H1 (cell line): ENCODE measurements around the gene CDC42SE2. TPM values are rescaled to one million over a fixed set of nuclear protein-coding genes. Genes with fewer than 3 reads are reported as not detected.

Source experiments
- CTCF ChIA-PET: fragments of 300-600 bp; sonication (Branson Sonifier 250); formaldehyde crosslinking; loops from one replicate; lab custom pipeline; 2021; ENCODE audit not compliant: partially characterized antibody; lab: Charles Lee
- POLR2A ChIA-PET: fragments of 300-600 bp; sonication (Branson Sonifier 250); formaldehyde crosslinking; loops from one replicate; lab custom pipeline; 2021; ENCODE audit warnings: inconsistent platforms; ENCODE audit not compliant: partially characterized antibody; lab: Charles Lee
- DNase-seq, 2 experiments: peaks; one replicate each; pipeline versions ENCODE4 v3.0.0 to v3.0.0-alpha.2; 2010 to 2022; ENCODE audit warnings: low spot score in 2 of 2, low read depth in 1 of 2, mixed read lengths in 1 of 2
- FAIRE-seq: peaks from 2 replicates; lab custom pipeline; 2011; peaks lifted over from hg19 to GRCh38; lab: Jason Lieb, UNC
- H2AFZ ChIP-seq: 2 replicates; pipeline ENCODE4 v1.8.1; 2012; ENCODE audit warnings: low read length, inconsistent platforms
- H2AK5ac ChIP-seq: 2 replicates; pipeline ENCODE4 v1.6.1; 2013; ENCODE audit warnings: low read depth, low read length
- H2BK120ac ChIP-seq: replicated peaks from 2 replicates; pipeline ENCODE3; 2013; ENCODE audit warnings: low read depth, low read length, inconsistent platforms
- H2BK12ac ChIP-seq: 2 replicates; pipeline ENCODE4 v1.6.1; 2013; ENCODE audit warnings: low read depth, low read length
- H2BK15ac ChIP-seq: 2 replicates; pipeline ENCODE4 v1.6.1; 2013; ENCODE audit warnings: low read length
- H2BK20ac ChIP-seq: 2 replicates; pipeline ENCODE4 v1.6.1; 2013; ENCODE audit warnings: low read length
- H2BK5ac ChIP-seq: 2 replicates; pipeline ENCODE4 v1.6.1; 2013; ENCODE audit warnings: low read depth, low read length
- H3K14ac ChIP-seq: 2 replicates; pipeline ENCODE4 v1.6.1; 2013; ENCODE audit warnings: inconsistent platforms; ENCODE audit not compliant: insufficient read length
- H3K18ac ChIP-seq: 2 replicates; pipeline ENCODE4 v1.6.1; 2013; ENCODE audit warnings: low read length; ENCODE audit errors: extremely low read depth
- H3K23ac ChIP-seq: 2 replicates; pipeline ENCODE4 v1.6.1; 2013; ENCODE audit warnings: inconsistent platforms; ENCODE audit not compliant: insufficient read length
- H3K23me2 ChIP-seq: 2 replicates; pipeline ENCODE4 v1.6.1; 2013; ENCODE audit warnings: low read depth, low read length
- H3K27ac ChIP-seq: 2 replicates; pipeline ENCODE4 v1.6.1; 2011; ENCODE audit warnings: low read depth, low read length, inconsistent platforms
- H3K27me3 ChIP-seq, 4 experiments: replicated peaks in 1 of 4; 1 replicate in 1 of 4; 2 replicates in 3 of 4; pipeline versions ENCODE4 v1.6.1 to v1.8.1; 2011 to 2013; ENCODE audit warnings: low read length in 3 of 4, mild to moderate bottlenecking in 3 of 4, inconsistent platforms in 2 of 4, mixed read lengths in 2 of 4, moderate library complexity in 1 of 4; ENCODE audit not compliant: control insufficient read depth in 3 of 4, insufficient read depth in 3 of 4; ENCODE audit errors: extremely low read depth in 1 of 4
- H3K36me3 ChIP-seq, 4 experiments: 2 replicates each; pipeline versions ENCODE4 v1.6.1 to v1.8.1; 2011 to 2013; ENCODE audit warnings: mild to moderate bottlenecking in 4 of 4, low read length in 3 of 4, moderate library complexity in 2 of 4, control low read depth in 1 of 4, inconsistent platforms in 1 of 4; ENCODE audit not compliant: insufficient read depth in 4 of 4, control insufficient read depth in 2 of 4
- H3K4ac ChIP-seq: replicated peaks from 2 replicates; pipeline ENCODE3; 2013; ENCODE audit warnings: low read length, low read depth, mixed read lengths, inconsistent platforms; ENCODE audit not compliant: insufficient read length
- H3K4me1 ChIP-seq, 4 experiments: replicated peaks in 1 of 4; 1 replicate in 1 of 4; 2 replicates in 3 of 4; pipeline versions ENCODE4 v1.6.1 to v1.8.1; 2011 to 2013; ENCODE audit warnings: low read length in 3 of 4, inconsistent platforms in 2 of 4, mixed read lengths in 1 of 4; ENCODE audit not compliant: insufficient read depth in 4 of 4, control insufficient read depth in 3 of 4
- H3K4me2 ChIP-seq, 2 experiments: 2 replicates each; pipeline versions ENCODE4 v1.6.1 to v1.8.1; 2011 to 2013; ENCODE audit warnings: low read depth in 2 of 2, low read length in 2 of 2, control low read depth in 1 of 2, inconsistent platforms in 1 of 2, mild to moderate bottlenecking in 1 of 2; ENCODE audit not compliant: insufficient read depth in 1 of 2
- H3K4me3 ChIP-seq, 4 experiments: fragments of 200-600, 300-600 bp in 1 of 4; sonication (generic), shearing (Covaris generic), sonication (Bioruptor Twin) in 1 of 4; 2 replicates each; pipeline versions ENCODE4 v1.5.1 to v1.8.1; 2011 to 2016; ENCODE audit warnings: low read length in 4 of 4, low read depth in 3 of 4, control low read depth in 2 of 4, inconsistent platforms in 2 of 4, mild to moderate bottlenecking in 2 of 4, mixed read lengths in 1 of 4, moderate library complexity in 1 of 4; ENCODE audit not compliant: insufficient read depth in 2 of 4; ENCODE audit errors: extremely low read depth in 1 of 4
- H3K56ac ChIP-seq: replicated peaks from 2 replicates; pipeline ENCODE3; 2013; ENCODE audit warnings: low read depth, mild to moderate bottlenecking, mixed read lengths, low read length, inconsistent platforms; ENCODE audit not compliant: insufficient read length
- H3K79me1 ChIP-seq: 2 replicates; pipeline ENCODE4 v1.6.1; 2013; ENCODE audit warnings: low read depth, low read length, control low read depth
- H3K79me2 ChIP-seq, 2 experiments: 2 replicates each; pipeline versions ENCODE4 v1.6.1 to v1.8.1; 2012 to 2013; ENCODE audit warnings: low read length in 2 of 2, mild to moderate bottlenecking in 2 of 2, inconsistent platforms in 1 of 2; ENCODE audit not compliant: insufficient read depth in 2 of 2, control insufficient read depth in 1 of 2
- H3K9ac ChIP-seq, 4 experiments: replicated peaks in 1 of 4; 1 replicate in 1 of 4; 2 replicates in 3 of 4; pipeline versions ENCODE4 v1.6.1 to v1.8.1; 2011 to 2013; ENCODE audit warnings: low read depth in 3 of 4, low read length in 3 of 4, control low read depth in 2 of 4, mild to moderate bottlenecking in 2 of 4, moderate library complexity in 2 of 4, inconsistent platforms in 1 of 4; ENCODE audit errors: extremely low read depth in 1 of 4
- H3K9me3 ChIP-seq, 2 experiments: 2 replicates each; pipeline versions ENCODE4 v1.6.1 to v1.8.1; 2012 to 2013; ENCODE audit warnings: mild to moderate bottlenecking in 2 of 2, moderate library complexity in 2 of 2, control low read depth in 1 of 2, inconsistent platforms in 1 of 2, low read depth in 1 of 2, low read length in 1 of 2, mixed read lengths in 1 of 2; ENCODE audit not compliant: insufficient read depth in 2 of 2
- H4K20me1 ChIP-seq, 2 experiments: replicated peaks in 1 of 2; 2 replicates each; pipeline versions ENCODE3 to v1.8.1; 2011 to 2013; ENCODE audit warnings: inconsistent platforms in 2 of 2, low read length in 2 of 2, mild to moderate bottlenecking in 1 of 2; ENCODE audit not compliant: insufficient read depth in 2 of 2, control insufficient read depth in 1 of 2
- H4K5ac ChIP-seq: 2 replicates; pipeline ENCODE4 v1.6.1; 2013; ENCODE audit warnings: low read length, low read depth, mixed read lengths, inconsistent platforms; ENCODE audit not compliant: insufficient read length
- H4K8ac ChIP-seq: 2 replicates; pipeline ENCODE4 v1.8.0; 2013; ENCODE audit warnings: mild to moderate bottlenecking, moderate library complexity, low read length, inconsistent platforms; ENCODE audit not compliant: insufficient read depth; ENCODE audit errors: extremely low read depth
- H4K91ac ChIP-seq: replicated peaks from 2 replicates; pipeline ENCODE3; 2013; ENCODE audit warnings: low read length, mixed read lengths, inconsistent platforms; ENCODE audit not compliant: insufficient read length
- BACH1 ChIP-seq: IDR thresholded peaks from 2 replicates; pipeline ENCODE4 v1.6.1; 2012; ENCODE audit warnings: low read length, improper control_type of control experiment
- CBX5 ChIP-seq: fragments of 300-800, 300-1000 bp; sonication (generic); IDR thresholded peaks from 2 replicates; pipeline ENCODE4 v1.7.1; 2016; ENCODE audit warnings: antibody characterized with exemption, low read length, low read depth
- CBX8 ChIP-seq: fragments of 300-800, 300-1000 bp; sonication (generic); IDR thresholded peaks from 2 replicates; pipeline ENCODE4 v1.7.1; 2016; ENCODE audit warnings: low read depth, low read length, borderline replicate concordance
- GABPA ChIP-seq: IDR thresholded peaks from 2 replicates; pipeline ENCODE4 v1.6.1; 2011; ENCODE audit warnings: mild to moderate bottlenecking, low read length, moderate library complexity, borderline replicate concordance; ENCODE audit not compliant: insufficient read depth
- KDM1A ChIP-seq: fragments of 200-600, 300-600 bp; sonication (generic); IDR thresholded peaks from 2 replicates; pipeline ENCODE4 v1.7.1; 2016; ENCODE audit warnings: mild to moderate bottlenecking, low read length, borderline replicate concordance
- POLR2AphosphoS5 ChIP-seq: IDR thresholded peaks from 2 replicates; pipeline ENCODE4 v1.6.1; 2011; ENCODE audit warnings: low read depth, low read length
- RFX5 ChIP-seq: IDR thresholded peaks from 2 replicates; pipeline ENCODE4 v1.6.1; 2011; ENCODE audit warnings: low read depth, low read length, improper control_type of control experiment, borderline replicate concordance
- RNF2 ChIP-seq: fragments of 200-900, 300-1000 bp; sonication (generic); IDR thresholded peaks from 2 replicates; pipeline ENCODE4 v1.7.1; 2016; ENCODE audit warnings: borderline replicate concordance, low read depth, mild to moderate bottlenecking, antibody characterized with exemption, low read length; ENCODE audit not compliant: poor library complexity, severe bottlenecking; ENCODE audit errors: missing control alignments
- SIN3A ChIP-seq, 2 experiments: IDR thresholded peaks in 1 of 2; conservative IDR thresholded peaks in 1 of 2; 2 replicates each; pipeline ENCODE4 v1.6.1; 2011 to 2012; ENCODE audit warnings: low read length in 2 of 2, improper control_type of control experiment in 1 of 2, low read depth in 1 of 2, mild to moderate bottlenecking in 1 of 2
- SP1 ChIP-seq: IDR thresholded peaks from 2 replicates; pipeline ENCODE4 v1.6.1; 2011; ENCODE audit warnings: low read depth, low read length
- SP2 ChIP-seq: IDR thresholded peaks from 2 replicates; pipeline ENCODE4 v1.6.1; 2012; ENCODE audit warnings: mild to moderate bottlenecking, low read length, inconsistent platforms
- TAF7 ChIP-seq: optimal IDR thresholded peaks from 2 replicates; pipeline ENCODE3; 2011; ENCODE audit warnings: low read depth, mild to moderate bottlenecking, inconsistent platforms, low read length, moderate library complexity, borderline replicate concordance
- TBP ChIP-seq: IDR thresholded peaks from 2 replicates; pipeline ENCODE4 v1.6.1; 2011; ENCODE audit warnings: low read depth, low read length, improper control_type of control experiment
- TEAD4 ChIP-seq: IDR thresholded peaks from 2 replicates; pipeline ENCODE4 v1.6.1; 2012; ENCODE audit warnings: low read depth, low read length, inconsistent platforms, mixed read lengths
- WGBS, 2 experiments: shearing (Covaris generic) in 1 of 2; methylation state at CpG; one replicate each; pipeline versions ENCODE4 v1.1.6 to v1.1.7; 2013 to 2015; ENCODE audit warnings: low lambda C conversion rate in 2 of 2, mixed read lengths in 2 of 2, inconsistent platforms in 1 of 2, low coverage in 1 of 2, missing lambda C conversion rate in 1 of 2; ENCODE audit not compliant: insufficient replicate concordance in 2 of 2, insufficient coverage in 1 of 2, insufficient read length in 1 of 2; ENCODE audit errors: extremely low coverage in 1 of 2, missing lambda C conversion rate in 1 of 2; 5-methylcytosine and 5-hydroxymethylcytosine counted together
- polyA plus RNA-seq, 7 experiments: library from polyadenylated mRNA; depleted of rRNA in 3 of 7; stranded (reverse) in 5 of 7; unstranded in 2 of 7; fragments of >200 nt in 5 of 7; fragments of 200-250 nt in 2 of 7; gene quantifications; 1 replicate in 5 of 7; 2 replicates in 1 of 7; 4 replicates in 1 of 7; pipeline versions ENCODE4 v1.2.1 to v1.2.3, GENCODE V29; 2011 to 2013; ENCODE audit warnings: missing spikeins in 2 of 7, mixed read lengths in 2 of 7
- total RNA-seq: library from RNA; stranded (reverse); fragmentation: NEBNext Ultra II Directional; extraction: Animal tissue kit (Norgen Biotek cat#: 25700); gene quantifications from 2 replicates; pipeline ENCODE4 v1.2.1, GENCODE V29; 2021

The CDC42SE2 gene
- total and polyA plus RNA-seq, 2 of the 8 experiments (the other 6 are each of a cell fraction or from before 2014, with no cell fraction given), result 16.7 to 30.8 TPM

GRCh38 chr5:131387255-131387654 is 123.4 kb downstream of the CDC42SE2 start:
- POLR2A ChIA-PET, result interaction anchor here (0.7 to 0.9 kb wide), 2 partner anchors 9 to 123 kb away, joined by 3 read pairs; partner anchors contain the start of gene CDC42SE2
- CTCF ChIA-PET, result no interaction called here
- WGBS, 2 experiments, result 85% methylated on average over 6 of the region's 6 CpGs; no CpG with 5 or more reads in 1 of the 2 experiments
- TF ChIP-seq KDM1A (no peak), GABPA (no peak), SIN3A (conservative IDR thresholded peaks at IDR 0.05 in 1 of 2, IDR thresholded peaks at IDR 0.05 in 1 of 2; ENCODE audit: low read depth in 1 of 2, low read length in 2 of 2) (no peak), TBP (no peak), RNF2 (no peak), SP2 (no peak), TEAD4 (no peak), CBX5 (no peak), SP1 (no peak), TAF7 (no peak), BACH1 (no peak), RFX5 (no peak), POLR2AphosphoS5 (no peak), CBX8 (no peak)

More at GRCh38 chr5:131387255-131387654, 123.4 kb downstream of the CDC42SE2 start:
- no peak overlapping the region for H3K4me2 ChIP-seq
- no peak for DNase-seq
- H4K5ac ChIP-seq, result no peak overlapping the region
- H3K56ac ChIP-seq, result no peak overlapping the region
- H3K23ac ChIP-seq, result no peak overlapping the region
- peaks cover 0 to 3% of the 10 kb centered on the region in 2 experiments for H4K20me1 ChIP-seq
- peaks cover 0 to 2% (median under 1%) of the 10 kb centered on the region in 4 experiments; a peak in 1 of 8 replicates for H3K36me3 ChIP-seq
- H2BK12ac ChIP-seq, result no peak overlapping the region
- H2BK5ac ChIP-seq, result no peak overlapping the region
- H3K9ac ChIP-seq, result no peak overlapping the region
- H2AFZ ChIP-seq, result no peak overlapping the region
- no peak overlapping the region for H2BK15ac ChIP-seq
- no peak overlapping the region for H2BK120ac ChIP-seq
- no peaks in the 10 kb centered on the region for H3K79me2 ChIP-seq
- H3K18ac ChIP-seq, result no peak overlapping the region
- no peak overlapping the region for H3K14ac ChIP-seq
- no peaks in the 10 kb centered on the region for H3K27me3 ChIP-seq
- H2AK5ac ChIP-seq, result no peak overlapping the region
- no peaks in the 10 kb centered on the region for H3K23me2 ChIP-seq
- no peak overlapping the region for H3K4ac ChIP-seq
- H2BK20ac ChIP-seq, result no peak overlapping the region
- no peak overlapping the region for H4K91ac ChIP-seq
- no peaks in the 10 kb centered on the region for H3K9me3 ChIP-seq
- peaks cover 0 to 4% (median 0%) of the 10 kb centered on the region in 4 experiments; a peak in 1 of 7 replicates for H3K4me1 ChIP-seq
- FAIRE-seq, result no peak
- no peak overlapping the region for H4K8ac ChIP-seq
- H3K4me3 ChIP-seq, result no peak overlapping the region
- H3K27ac ChIP-seq, result no peak overlapping the region
- H3K79me1 ChIP-seq, result no peaks in the 10 kb centered on the region
